NCI-H2196 (cell line): ENCODE results near the gene STXBP2.

Source experiments
- DNase-seq: peaks from one replicate; lab custom pipeline; 2025; ENCODE audit not compliant: unreplicated experiment; lab: John Stamatoyannopoulos, UW

Gene STXBP2

GRCh38 chr19:7677669-7678311 is 40.9 kb downstream of the STXBP2 start:
- DNase-seq: no peak

DNA sequence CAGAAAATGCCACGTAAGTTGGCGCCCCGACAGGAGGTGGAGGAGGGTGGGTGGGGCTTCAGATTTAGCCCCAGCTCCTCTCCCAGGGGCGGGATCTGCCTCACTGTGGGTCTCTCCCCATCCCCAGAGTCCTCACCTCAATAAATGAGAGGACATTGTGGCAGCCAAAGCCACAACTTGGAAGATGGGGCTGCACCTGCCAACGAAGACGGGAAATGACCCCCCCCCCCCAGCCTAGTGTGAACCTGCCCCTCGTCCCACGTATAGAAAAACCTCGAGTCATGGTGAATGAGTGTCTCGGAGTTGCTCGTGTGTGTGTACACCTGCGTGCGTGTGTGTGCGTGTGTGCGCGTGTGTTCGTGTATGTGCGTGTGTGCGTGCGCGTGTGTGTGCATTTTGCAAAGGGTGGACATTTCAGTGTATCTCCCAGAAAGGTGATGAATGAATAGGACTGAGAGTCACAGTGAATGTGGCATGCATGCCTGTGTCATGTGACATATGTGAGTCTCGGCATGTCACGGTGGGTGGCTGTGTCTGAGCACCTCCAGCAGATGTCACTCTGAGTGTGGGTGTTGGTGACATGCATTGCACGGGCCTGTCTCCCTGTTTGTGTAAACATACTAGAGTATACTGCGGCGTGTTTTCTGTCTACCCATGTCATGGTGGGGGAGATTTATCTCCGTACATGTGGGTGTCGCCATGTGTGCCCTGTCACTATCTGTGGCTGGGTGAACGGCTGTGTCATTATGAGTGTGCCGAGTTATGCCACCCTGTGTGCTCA is 42.3 kb downstream of the STXBP2 start:
- DNase-seq: no peak

- DNase-seq: no peak
Observed at GRCh38 chr19:7679771-7680605, 43.1 kb downstream of the STXBP2 start.

DNA sequence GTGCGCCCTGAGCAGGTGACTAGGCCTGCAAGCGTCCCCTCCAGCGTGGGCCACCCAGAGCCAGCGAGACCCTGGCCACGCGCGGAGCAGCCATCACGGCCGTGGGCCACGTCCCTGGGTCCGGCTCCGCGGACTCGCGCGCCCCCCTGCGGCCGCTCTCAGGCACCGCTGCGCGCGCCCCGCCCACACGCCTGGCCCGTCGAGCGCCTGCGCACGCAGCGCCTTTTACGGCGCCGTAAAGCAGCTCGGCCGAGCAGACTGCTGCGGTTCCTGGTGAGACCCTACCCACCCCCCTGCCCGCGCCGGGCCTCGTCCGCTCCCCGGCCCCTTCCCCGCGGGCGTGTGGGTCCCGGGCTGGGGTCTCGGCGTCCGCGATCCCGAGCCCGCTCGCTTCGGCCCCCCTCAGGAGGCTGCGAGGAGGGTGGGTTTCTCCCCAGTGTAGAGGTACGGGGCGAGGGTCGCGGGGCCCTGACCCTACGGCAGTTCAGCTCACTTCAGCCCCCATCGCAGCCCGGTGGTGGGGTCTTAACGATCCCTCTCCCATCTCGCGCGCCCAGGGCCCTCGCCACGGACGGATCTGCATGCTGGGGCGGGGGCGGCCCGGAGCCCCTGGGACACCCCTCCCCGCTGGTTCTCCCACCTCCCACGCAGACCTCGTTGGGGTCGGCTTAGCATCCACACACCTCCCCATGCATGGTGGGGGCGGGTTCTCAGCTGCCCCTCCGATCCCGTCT is 43.9 kb downstream of the STXBP2 start, which contains the start of gene TRAPPC5:
Gene TRAPPC5 (plus strand): TSS at position 228 of the 734 bp plus-strand sequence. CDS start 1,421 bp downstream, outside the sequence.
- DNase-seq: peak; percentile 91

DNA sequence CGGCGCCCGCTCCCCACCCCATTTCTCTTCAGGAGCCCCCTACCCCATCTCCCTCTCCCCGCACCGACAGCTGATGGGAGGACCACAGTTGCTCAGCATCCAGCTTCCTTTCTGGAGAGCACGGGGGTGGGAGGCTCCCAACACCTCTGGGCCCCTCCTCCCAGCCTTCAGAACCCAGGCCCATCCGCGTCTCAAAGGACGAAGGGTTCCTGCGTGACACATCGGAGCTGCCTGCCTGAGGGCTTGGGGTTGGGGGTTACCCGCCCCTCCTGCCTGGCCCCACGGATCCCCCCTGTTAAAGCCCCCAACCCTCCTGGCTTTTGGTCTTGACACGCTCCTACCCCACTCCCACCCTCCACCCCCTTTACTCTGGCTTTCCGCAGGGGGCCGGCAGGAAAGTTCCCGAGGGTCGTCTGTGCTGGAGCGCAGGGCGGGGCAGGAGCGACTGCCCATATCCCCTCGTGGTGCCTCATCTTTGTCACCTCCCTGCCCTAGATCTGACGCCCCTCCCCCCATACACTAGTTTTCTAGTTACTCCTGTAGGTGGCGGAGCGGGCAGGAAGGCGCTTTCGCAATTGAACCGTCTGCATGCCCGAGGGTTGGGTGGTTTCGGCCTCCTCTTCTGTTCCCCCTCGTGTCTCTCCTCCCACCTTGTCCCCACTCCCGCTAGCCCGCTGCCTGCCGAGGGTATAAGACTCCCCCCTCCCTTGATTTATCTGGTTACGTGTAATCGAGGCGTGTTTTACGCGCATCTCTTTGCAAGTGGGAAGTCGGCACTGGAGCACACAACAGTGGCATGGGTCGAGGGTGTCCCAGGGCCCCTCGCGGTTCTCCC is 44.6 kb downstream of the STXBP2 start:
- peak; percentile 71 for DNase-seq

GRCh38 chr19:7682175-7682855 is 45.4 kb downstream of the STXBP2 start:
- DNase-seq: no peak

DNA sequence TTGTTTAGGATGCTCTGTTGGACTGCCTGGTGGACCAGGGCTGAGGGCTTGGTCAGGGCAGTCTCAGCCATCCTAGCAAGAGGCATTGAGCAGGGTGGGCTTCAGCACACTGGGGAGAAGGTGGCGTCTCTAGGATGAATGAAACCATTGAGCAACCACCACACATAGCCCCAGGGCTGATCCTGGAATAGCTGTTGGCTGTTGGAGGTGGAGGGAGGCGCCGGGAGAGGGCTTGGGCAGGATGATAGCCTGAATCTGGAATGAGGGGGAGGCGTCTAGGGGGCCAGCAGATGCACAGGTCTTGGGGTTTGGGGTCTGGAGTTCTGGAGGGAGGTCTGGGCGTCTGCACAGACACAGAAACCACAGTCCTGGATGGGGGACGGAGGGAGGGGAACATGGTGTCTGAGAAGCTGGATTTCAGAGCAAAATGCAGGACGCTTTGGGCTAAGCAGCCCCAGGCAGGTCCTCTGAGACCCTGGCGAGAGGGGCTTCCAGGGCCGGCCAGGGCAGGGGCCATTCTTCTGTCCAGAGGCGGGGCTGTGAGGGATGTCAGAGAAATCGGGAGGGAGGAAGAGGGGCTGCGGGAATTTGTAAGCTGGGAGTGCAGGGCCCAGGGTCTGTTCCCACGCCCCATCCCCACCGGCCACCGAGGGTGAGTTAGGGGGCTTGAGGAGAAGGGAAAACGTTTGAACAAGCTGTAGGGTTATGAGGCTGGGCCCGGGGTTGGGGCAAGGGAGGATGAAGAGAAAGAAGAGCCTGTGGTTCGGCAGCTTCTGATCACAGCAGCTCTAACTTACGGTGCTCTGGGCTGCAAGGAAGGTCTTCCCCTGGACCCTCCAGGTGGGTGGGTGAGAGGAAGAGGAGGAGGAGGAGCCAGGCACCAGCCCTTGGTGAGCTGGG is 48.9 kb downstream of the STXBP2 start:
- no peak for DNase-seq

DNA sequence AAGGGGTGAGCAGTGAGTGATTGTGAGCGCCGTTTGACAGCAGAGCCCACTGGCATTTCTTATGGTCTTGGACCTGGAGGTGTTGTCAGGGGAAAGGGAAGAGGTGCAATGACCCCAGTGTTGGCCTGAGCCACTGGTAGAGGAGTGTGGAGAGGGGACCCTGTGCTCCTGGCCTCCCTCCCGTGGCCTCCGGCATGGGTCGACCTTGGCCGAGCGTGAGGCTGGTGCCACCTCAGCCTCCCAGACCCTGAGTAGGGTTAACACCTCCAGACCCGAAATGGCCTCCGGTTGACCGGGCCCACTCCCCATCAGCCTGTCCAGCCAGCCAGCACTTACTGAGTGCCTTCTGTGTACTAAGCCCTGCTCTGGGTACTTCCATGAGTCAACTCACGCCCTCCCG is 50.3 kb downstream of the STXBP2 start:
- DNase-seq: no peak

DNA sequence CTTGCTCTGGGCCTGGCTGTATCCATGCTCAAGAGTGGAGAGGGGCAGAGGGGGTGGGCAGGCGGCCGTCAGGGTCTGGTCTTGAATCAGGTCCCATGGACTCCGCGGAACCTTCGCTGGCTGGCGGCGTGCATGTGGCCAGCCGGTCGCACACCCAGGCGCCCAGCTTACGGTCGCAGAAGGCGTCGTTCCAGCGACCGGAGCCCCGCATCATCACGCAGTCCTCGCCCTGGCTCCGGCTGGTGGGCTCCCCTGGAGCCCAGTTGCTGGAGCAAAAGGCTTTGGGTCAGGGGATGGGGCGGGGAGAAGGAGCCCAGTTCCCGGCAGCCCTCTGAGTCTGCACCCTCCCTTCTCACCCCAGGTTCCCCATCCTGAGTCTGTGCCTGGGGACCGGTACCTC is 52.3 kb downstream of the STXBP2 start:
- no peak for DNase-seq

DNA sequence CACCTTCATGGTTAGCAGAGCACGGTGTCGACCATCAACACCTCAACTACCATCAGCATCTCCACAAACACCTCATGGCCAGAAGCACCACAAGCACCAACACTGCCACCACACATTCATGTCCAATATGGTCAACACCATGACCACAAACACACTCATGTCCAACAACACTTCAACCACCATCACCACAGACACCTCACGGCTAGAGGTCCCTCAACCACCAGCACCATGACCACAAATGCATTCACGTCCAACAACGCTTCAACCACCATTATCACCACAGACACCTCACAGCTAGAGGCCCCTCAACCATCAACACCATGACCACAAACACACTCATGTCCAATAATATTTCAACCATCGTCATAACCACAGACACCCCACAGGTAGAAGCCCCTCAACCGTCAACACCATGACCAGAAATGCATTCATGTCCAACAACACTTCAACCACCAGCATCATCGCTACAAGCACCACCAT is 53.9 kb downstream of the STXBP2 start:
- no peak for DNase-seq

DNA sequence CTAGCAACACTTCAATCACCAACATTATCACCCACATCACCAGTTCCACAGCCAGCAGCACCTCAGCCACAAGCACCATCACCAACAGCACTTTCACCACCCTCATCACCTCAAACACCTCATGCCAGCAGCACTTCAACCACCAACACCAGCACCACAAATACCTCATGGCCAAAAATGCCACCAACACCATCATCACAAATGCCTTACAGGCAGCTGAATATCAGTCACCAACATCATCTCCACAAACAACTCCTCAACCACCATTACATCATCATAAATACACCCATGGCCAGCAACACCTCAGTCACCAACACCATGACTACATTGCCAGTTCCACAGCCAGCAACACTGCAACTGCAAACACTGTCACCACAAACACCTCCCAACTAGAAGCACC is 54.6 kb downstream of the STXBP2 start:
- no peak for DNase-seq

DNA sequence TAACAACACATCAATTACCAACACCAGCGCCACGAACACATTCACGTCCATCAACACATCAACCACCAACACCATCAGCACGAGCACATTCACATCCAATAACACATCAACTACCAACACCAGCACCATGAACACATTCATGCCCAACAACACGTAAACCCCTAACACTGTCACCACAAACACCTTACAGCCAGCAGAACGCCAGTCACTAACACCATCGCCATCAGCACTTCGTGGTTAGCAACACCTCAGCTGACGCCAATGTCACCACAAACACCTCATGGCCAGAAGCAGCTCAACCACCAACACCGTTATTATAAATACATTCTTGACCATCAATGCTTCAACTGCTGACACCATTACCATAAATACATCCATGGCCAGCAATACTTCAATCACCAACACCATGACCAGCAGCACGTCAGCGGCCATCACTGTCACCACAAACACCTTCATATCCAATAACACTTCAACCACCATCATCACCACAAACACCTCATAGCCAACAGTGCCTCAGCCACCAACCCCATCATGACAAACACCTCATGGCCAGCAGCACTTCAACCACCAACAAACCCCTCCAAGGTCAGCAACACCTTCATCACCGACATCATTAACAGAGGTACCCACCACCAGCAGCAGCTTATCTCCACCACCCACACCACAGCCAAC is 55.6 kb downstream of the STXBP2 start:
- no peak for DNase-seq

- no peak for DNase-seq
Observed at GRCh38 chr19:7694499-7694898, 57.6 kb downstream of the STXBP2 start.
